Activated CD4-positive, alpha-beta T cell treated with anti-CD3 and anti-CD28 coated beads, Interleukin-2, amount 10 ng/mL, durations not matched to agents 7 days and 5 days (primary cell): Measurements from ENCODE around the gene NKAIN2. TPM values are rescaled to one million over a fixed set of nuclear protein-coding genes. Genes with fewer than 3 reads are reported as not detected.

Source experiments
- CTCF ChIA-PET: fragments of 350-600 bp; sonication (Branson Sonifier 250); formaldehyde crosslinking; loops from one replicate; lab custom pipeline; 2021; ENCODE audit warnings: antibody characterized with exemption; lab: Charles Lee
- POLR2A ChIA-PET: fragments of 350-600 bp; sonication (Branson Sonifier 250); formaldehyde crosslinking; loops from one replicate; lab custom pipeline; 2021; ENCODE audit warnings: antibody characterized with exemption; lab: Charles Lee
- DNase-seq: peaks from one replicate; pipeline ENCODE4 v3.0.0-alpha.2; 2020
- H3K27ac Mint-ChIP-seq: one replicate; pipeline ENCODE4 v1.8.0; 2021; ENCODE audit warnings: mild to moderate bottlenecking, moderate library complexity, mixed read lengths
- H3K27me3 Mint-ChIP-seq: one replicate; pipeline ENCODE4 v1.8.0; 2021; ENCODE audit warnings: mixed read lengths
- H3K36me3 Mint-ChIP-seq: one replicate; pipeline ENCODE4 v1.8.0; 2021; ENCODE audit warnings: low read depth, mixed read lengths
- H3K4me1 Mint-ChIP-seq: one replicate; pipeline ENCODE4 v1.8.0; 2021; ENCODE audit warnings: mixed read lengths
- H3K4me3 Mint-ChIP-seq: one replicate; pipeline ENCODE4 v1.8.0; 2021; ENCODE audit warnings: mild to moderate bottlenecking, moderate library complexity, mixed read lengths
- H3K9me3 Mint-ChIP-seq: one replicate; pipeline ENCODE4 v1.8.0; 2021; ENCODE audit warnings: mixed read lengths
- total RNA-seq, 2 experiments: library from RNA; stranded (reverse); gene quantifications; one replicate each; pipeline ENCODE4 v1.2.3, GENCODE V29; 2021

The NKAIN2 gene
- total RNA-seq, 2 experiments from 2014 or later: not detected

DNA sequence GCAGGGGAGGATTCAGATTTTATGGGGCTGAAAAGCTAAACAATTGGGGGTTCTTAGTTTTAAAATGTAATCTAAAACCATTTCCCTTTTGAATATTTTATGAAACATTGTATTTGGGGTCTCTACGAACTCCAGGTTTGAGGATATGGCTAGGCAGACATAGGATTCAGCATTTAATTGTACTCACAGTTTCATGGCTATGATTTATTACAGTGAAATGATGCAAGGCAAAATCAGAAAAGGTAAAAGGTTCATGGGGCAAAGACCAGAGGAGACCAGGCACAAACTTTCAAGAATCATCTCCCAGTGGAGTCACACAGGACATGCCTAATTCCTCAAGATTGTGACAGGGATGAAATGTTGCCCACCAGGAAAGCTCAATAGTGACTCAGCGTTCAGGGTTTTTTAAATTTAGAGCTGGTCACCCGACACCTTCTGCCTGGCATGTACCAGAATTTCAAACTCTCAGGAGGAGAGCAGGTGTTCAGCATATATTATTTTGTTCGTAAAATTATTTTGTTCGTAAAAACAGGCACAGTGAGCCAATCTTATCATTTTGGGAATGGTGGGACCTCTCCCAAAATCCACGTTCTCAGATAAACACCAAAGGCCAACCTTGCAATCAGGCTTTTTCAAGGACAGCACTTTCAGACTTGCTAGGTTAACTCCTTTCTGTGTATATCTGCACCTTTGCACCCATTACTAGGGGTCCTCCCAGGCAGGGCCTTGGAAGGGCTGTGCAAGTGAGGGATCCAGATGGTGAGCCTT is 270.3 kb downstream of the NKAIN2 start:
- DNase-seq: no peak
- Mint-ChIP-seq H3K9me3 (peaks cover 3% of the 10 kb centered on the region), H3K4me3 (no peak overlapping the region), H3K4me1 (no peaks in the 10 kb centered on the region), H3K27me3 (no peaks in the 10 kb centered on the region), H3K27ac (no peak overlapping the region), H3K36me3 (no peaks in the 10 kb centered on the region)
- ChIA-PET CTCF (interaction anchor here (1.0 kb wide), 1 partner anchor 9 kb away, joined by 3 read pairs; no protein-coding TSS in a partner anchor), POLR2A (no interaction called here)

DNA sequence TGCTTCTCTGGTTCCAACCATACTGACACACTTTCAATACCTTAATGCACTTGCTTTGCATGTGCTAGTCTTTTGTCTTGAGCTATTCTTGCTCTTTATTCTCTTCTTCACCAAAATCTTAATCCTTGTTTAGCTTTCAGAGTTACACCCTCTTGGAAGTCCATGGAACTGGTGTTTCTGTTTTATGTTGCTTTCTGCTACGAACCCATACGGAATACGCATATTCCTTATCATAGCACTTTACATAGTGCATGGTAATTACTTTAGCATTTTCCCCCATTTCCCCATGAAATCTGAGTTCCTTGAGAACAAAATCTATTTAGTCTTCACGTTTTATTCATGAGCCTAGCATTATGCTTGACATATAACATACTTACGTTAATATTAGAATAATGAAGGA is 270.9 kb downstream of the NKAIN2 start:
- CTCF ChIA-PET: interaction anchor here (1.0 kb wide), 1 partner anchor 10 kb away, joined by 3 read pairs; no protein-coding TSS in a partner anchor
- POLR2A ChIA-PET: no interaction called here
- Mint-ChIP-seq H3K9me3 (peaks cover 3% of the 10 kb centered on the region), H3K4me3 (no peak overlapping the region), H3K4me1 (no peaks in the 10 kb centered on the region), H3K27ac (no peak overlapping the region), H3K36me3 (no peaks in the 10 kb centered on the region), H3K27me3 (no peaks in the 10 kb centered on the region)
- DNase-seq: no peak

DNA sequence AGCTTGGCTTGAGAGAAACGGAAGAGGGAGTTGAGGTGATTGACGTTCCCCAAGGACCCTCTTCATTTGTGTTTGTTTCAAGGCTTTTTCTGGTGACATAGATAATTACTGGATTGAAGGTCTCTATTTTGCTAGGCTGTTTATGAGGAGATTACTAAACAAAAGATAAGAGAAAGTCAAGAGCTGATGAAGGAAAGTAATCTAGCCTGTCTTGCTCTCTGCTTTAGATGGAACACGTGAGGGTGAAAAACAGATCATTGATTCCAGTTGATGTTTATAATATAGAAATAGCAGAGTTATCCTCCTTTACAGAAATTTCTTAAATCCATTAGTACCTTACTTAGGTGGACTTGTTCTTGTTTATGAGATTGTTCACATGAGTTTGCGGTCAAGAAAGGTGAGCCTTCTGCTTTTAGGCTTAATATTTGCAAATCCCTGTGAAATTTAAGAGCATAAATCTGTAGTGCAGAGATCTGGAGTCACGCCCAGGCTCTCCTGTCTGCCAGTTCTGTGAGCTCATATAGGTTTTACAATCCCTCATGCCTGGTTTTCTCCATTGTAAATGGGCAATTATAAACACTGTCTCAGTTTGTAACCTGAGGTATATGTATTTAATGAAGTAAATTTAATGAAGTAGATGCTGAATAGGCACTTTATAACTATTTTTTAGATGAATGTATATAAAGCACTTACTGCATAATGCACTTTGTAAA is 272.8 kb downstream of the NKAIN2 start:
- no peaks in the 10 kb centered on the region for H3K27me3 Mint-ChIP-seq
- POLR2A ChIA-PET: no interaction called here
- CTCF ChIA-PET: no interaction called here
- H3K4me3 Mint-ChIP-seq: no peak overlapping the region
- H3K27ac Mint-ChIP-seq: no peak overlapping the region
- peaks cover 2% of the 10 kb centered on the region for H3K9me3 Mint-ChIP-seq
- DNase-seq: no peak
- H3K4me1 Mint-ChIP-seq: no peaks in the 10 kb centered on the region
- H3K36me3 Mint-ChIP-seq: no peaks in the 10 kb centered on the region

DNA sequence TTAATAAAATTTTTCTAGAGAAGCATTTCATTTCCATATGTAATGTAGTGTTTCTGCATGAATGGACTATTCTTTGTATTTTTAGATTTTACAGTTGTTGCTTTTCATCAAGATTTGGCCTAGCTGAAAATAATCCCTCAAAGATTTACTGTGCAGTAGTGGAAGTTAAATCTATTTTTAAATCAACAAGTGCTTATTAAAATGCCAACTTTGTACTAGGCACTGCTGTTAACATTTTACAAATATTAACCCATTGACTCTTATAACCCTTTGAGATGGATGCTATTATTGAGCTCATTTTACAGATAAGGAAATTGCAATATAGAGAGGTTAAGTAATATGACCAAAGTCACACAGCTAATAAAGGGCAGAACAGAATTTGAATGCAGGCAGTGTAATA is 274.5 kb downstream of the NKAIN2 start:
- no peak for DNase-seq
- Mint-ChIP-seq H3K9me3 (no peaks in the 10 kb centered on the region), H3K4me1 (no peaks in the 10 kb centered on the region), H3K27ac (no peak overlapping the region), H3K4me3 (no peak overlapping the region), H3K27me3 (no peaks in the 10 kb centered on the region), H3K36me3 (no peaks in the 10 kb centered on the region)
- POLR2A ChIA-PET: no interaction called here
- CTCF ChIA-PET: no interaction called here

DNA sequence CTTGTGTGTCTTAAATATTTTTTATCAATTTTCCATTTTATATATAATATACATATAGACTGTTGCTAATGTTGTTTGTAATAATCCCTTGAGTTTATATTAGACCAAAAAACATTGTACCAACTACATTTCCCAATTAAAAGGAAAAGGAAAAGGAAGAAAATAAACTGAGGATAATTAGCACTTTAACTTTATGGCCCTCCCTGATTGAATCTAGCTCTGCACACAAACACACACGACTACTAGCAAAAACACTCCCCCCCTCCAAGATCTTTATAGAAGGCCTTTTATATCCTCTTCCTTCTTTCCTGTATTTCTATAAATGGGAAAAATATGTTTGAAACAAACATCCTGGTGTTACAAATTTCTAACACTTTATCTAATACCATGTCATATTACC is 276.8 kb downstream of the NKAIN2 start:
- Mint-ChIP-seq H3K27me3 (no peaks in the 10 kb centered on the region), H3K36me3 (no peaks in the 10 kb centered on the region), H3K27ac (no peak overlapping the region), H3K9me3 (no peaks in the 10 kb centered on the region), H3K4me3 (no peak overlapping the region), H3K4me1 (no peaks in the 10 kb centered on the region)
- DNase-seq: no peak
- POLR2A ChIA-PET: interaction anchor here (0.5 kb wide), 1 partner anchor 1114 kb away, joined by 3 read pairs; no protein-coding TSS in a partner anchor
- CTCF ChIA-PET: no interaction called here

DNA sequence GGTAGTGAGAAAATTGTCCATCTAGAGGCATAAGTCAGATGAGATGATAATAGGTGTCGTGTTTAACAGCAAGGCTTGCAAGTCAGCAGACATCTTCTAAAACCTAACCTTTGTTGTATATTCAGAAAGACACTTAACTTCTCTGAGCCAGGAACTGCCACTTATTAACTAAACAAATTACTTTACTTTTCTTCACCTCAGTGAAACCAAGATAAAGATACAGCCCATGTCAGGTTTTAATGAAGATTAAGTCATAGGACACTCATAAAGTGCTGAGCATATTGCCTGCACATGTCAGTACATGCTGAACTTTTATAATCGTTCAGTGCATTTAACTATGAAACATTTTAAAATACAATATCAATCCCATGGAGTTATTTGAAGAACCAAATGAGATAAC is 286.8 kb downstream of the NKAIN2 start:
- H3K27ac Mint-ChIP-seq: no peak overlapping the region
- no peaks in the 10 kb centered on the region for H3K36me3 Mint-ChIP-seq
- H3K27me3 Mint-ChIP-seq: no peaks in the 10 kb centered on the region
- H3K4me3 Mint-ChIP-seq: no peak overlapping the region
- ChIA-PET CTCF (no interaction called here), POLR2A (no interaction called here)
- H3K4me1 Mint-ChIP-seq: no peaks in the 10 kb centered on the region
- no peak for DNase-seq
- no peaks in the 10 kb centered on the region for H3K9me3 Mint-ChIP-seq

DNA sequence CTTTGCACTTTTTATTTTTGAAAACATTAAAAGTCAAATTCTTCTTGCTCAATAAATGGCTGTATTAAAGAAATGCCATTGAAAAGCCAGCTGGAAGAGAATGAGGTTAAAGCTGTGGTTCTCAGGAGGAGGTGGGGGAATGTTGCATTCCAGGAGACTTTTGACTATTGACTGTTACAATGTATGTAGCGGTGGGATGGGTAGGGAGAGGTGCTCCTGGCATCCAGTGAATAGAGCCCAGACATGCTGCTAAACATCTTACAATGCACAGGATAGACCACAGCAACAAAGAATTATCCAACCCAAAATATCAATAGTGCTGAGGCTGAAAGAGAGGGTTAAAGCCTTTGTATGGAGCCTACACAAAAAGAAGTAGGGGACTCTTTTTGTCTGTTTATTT is 295.9 kb downstream of the NKAIN2 start:
- no peak overlapping the region for H3K4me3 Mint-ChIP-seq
- H3K9me3 Mint-ChIP-seq: no peaks in the 10 kb centered on the region
- DNase-seq: no peak
- no peaks in the 10 kb centered on the region for H3K36me3 Mint-ChIP-seq
- H3K27me3 Mint-ChIP-seq: no peaks in the 10 kb centered on the region
- POLR2A ChIA-PET: no interaction called here
- H3K27ac Mint-ChIP-seq: no peak overlapping the region
- H3K4me1 Mint-ChIP-seq: no peaks in the 10 kb centered on the region
- CTCF ChIA-PET: no interaction called here

DNA sequence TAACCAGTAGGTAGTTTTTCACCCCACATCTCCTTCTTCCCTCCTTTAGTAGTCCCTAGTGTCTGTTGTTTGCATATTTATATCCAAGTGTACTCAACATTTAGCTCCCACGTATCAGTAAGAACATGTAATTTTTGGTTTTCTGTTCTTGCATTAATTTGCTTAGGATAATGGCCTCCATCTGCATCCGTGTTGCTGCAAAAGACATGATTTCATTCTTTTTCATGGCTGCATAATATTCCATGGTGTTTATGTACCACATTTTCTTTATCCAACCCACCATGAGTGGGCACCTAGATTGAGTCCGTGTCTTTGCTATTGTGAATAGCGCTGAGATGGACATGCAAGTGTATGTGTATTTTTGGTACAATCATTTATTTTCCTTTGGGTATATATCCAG is 306.8 kb downstream of the NKAIN2 start:
- Mint-ChIP-seq H3K4me3 (no peak overlapping the region), H3K27ac (no peak overlapping the region), H3K27me3 (no peaks in the 10 kb centered on the region), H3K36me3 (no peaks in the 10 kb centered on the region), H3K4me1 (no peaks in the 10 kb centered on the region), H3K9me3 (peaks cover 3% of the 10 kb centered on the region)
- no peak for DNase-seq
- POLR2A ChIA-PET: no interaction called here
- CTCF ChIA-PET: no interaction called here

DNA sequence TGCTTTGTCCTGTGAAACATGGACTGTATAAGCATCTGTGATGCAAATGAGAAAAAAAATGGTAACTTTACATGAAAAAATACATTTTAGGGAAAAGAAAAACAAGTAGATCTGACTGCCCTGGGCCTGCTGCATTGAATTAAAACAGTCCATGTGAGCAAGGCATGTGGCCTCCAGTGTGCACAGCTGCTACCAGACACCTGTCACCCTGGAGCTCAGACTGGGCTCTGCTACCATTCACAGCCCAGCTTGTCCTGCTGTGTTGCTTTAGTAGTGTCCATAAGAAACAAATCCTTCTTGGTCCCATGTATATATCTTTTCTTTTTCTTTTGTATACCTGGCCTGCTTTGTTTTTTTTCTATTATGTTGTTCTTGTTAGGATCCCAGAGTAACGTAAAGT is 315.9 kb downstream of the NKAIN2 start:
- no peaks in the 10 kb centered on the region for H3K4me1 Mint-ChIP-seq
- DNase-seq: no peak
- H3K27me3 Mint-ChIP-seq: no peaks in the 10 kb centered on the region
- POLR2A ChIA-PET: no interaction called here
- H3K9me3 Mint-ChIP-seq: no peaks in the 10 kb centered on the region
- no peaks in the 10 kb centered on the region for H3K36me3 Mint-ChIP-seq
- no peak overlapping the region for H3K27ac Mint-ChIP-seq
- CTCF ChIA-PET: no interaction called here
- H3K4me3 Mint-ChIP-seq: no peak overlapping the region

DNA sequence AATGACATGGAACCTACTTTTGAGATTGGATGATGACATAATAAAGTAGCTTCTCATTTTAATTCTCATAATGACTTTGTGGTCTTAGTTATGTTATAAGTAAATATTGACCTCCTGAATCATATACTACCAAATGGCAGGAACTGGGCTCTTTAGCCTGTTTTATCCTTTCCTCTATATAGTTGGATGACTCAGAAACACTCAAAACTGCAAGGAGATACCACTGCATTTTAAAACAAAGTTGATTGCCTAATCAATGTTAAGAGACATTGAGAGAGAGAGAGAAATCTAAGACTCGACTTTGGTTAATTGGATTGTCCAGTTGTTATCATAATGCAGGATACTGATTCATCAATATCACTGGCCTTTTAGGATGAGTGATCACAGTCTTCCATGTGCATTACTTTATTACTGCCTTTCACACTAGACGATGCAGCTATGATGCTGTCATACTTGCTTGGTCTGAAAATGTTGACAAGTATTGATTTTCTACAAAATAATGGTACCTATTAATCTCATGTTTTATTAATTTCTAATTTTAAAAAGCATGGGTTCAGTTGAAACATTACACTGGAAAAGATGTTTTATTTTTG is 320.0 kb downstream of the NKAIN2 start:
- no peaks in the 10 kb centered on the region for H3K36me3 Mint-ChIP-seq
- H3K4me3 Mint-ChIP-seq: no peak overlapping the region
- DNase-seq: no peak
- no peak overlapping the region for H3K27ac Mint-ChIP-seq
- ChIA-PET POLR2A (no interaction called here), CTCF (no interaction called here)
- no peaks in the 10 kb centered on the region for H3K4me1 Mint-ChIP-seq
- no peaks in the 10 kb centered on the region for H3K9me3 Mint-ChIP-seq
- no peaks in the 10 kb centered on the region for H3K27me3 Mint-ChIP-seq

DNA sequence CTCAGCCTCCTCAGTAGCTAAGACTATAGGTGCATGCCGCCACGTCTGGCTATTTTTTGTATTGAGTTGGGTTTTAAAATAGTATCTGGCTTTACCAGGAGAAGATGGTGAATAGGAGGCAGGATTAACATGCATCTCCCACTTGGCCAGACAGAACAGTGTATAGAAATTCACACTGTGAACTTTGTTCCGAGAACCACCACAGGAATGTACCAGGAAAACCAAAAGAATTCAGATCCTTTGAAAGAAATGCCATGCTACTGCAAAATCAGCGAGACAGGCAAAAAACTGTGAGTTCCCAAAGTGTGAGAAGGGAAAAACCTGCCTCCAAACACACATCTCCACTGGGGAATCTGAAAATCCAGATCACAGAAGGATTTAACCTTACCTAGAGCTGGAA is 327.6 kb downstream of the NKAIN2 start:
- ChIA-PET CTCF (no interaction called here), POLR2A (no interaction called here)
- Mint-ChIP-seq H3K36me3 (no peaks in the 10 kb centered on the region), H3K9me3 (no peaks in the 10 kb centered on the region), H3K4me1 (no peaks in the 10 kb centered on the region), H3K4me3 (no peak overlapping the region), H3K27ac (no peak overlapping the region), H3K27me3 (no peaks in the 10 kb centered on the region)
- no peak for DNase-seq

DNA sequence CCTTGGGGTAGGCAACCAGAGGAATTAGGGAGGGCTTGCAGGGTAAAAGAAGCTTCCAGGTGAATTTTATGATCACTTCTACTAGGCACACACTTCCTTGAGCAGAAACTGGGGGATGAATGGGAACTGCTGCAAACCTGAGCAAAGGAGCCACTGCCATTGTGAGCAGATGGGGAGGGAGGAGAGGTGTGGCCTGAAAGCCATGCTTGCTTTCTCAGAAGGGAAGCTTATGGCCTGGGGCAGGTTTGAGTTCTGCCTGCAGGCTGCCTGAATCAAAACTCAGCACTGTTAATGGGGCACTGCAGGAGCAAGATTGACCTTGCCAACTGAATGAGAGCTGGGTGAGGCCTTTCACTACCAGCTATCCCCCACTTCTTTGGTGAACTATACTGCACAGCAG is 328.1 kb downstream of the NKAIN2 start:
- Mint-ChIP-seq H3K27me3 (no peaks in the 10 kb centered on the region), H3K4me3 (no peak overlapping the region), H3K4me1 (no peaks in the 10 kb centered on the region), H3K9me3 (no peaks in the 10 kb centered on the region), H3K36me3 (no peaks in the 10 kb centered on the region), H3K27ac (no peak overlapping the region)
- DNase-seq: no peak
- ChIA-PET CTCF (no interaction called here), POLR2A (no interaction called here)

DNA sequence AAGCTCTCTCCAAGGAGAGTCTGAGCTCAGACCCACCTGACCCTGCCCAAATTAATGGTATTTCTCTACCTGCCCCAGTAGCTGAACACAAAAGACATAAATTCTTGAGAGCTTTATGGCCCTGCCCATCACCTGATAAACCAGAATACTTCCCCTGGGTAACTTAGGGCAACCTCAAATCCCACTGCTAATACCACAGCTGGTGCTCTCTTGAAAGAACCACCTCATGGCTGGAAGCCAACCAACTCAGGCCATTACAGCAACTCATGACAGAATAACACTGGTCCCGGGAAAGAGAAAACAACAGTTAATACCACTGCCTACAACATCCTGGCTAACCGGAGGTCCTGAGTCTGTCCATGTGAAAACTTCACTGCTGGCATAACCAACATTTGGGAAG is 328.6 kb downstream of the NKAIN2 start:
- H3K27ac Mint-ChIP-seq: peak overlapping the region; percentile 13
- no peaks in the 10 kb centered on the region for H3K36me3 Mint-ChIP-seq
- DNase-seq: no peak
- H3K9me3 Mint-ChIP-seq: no peaks in the 10 kb centered on the region
- H3K4me1 Mint-ChIP-seq: no peaks in the 10 kb centered on the region
- H3K4me3 Mint-ChIP-seq: no peak overlapping the region
- ChIA-PET POLR2A (no interaction called here), CTCF (no interaction called here)
- no peaks in the 10 kb centered on the region for H3K27me3 Mint-ChIP-seq
